ENCODE measurements around the gene RASSF5. TPM values are rescaled to one million over a fixed set of nuclear protein-coding genes. Genes with fewer than 3 reads are reported as not detected.
A peak's percentile ranks its signal among the peaks of the same experiment; 100 is the strongest.

RASSF5 gene
- total and polyA plus RNA-seq, 9 of the 15 experiments (the other 6 are each of a cell fraction or from before 2014, with no cell fraction given): 6.1 to 41.0 (median 25.2) TPM

GRCh38 chr1:206555473-206555935 is 48.2 kb downstream of the RASSF5 start (continued):
- TF ChIP-seq PKNOX1 (IDR thresholded peaks at IDR 0.05) (peak; percentile 65), RREB1 (CRISPR knock-in tag; IDR thresholded peaks at IDR 0.05) (peak; percentile 17; the same call in 1 of the 2 replicates), ARID1B (IDR thresholded peaks at IDR 0.05) (peak; percentile 53; the same call in 1 of the 2 replicates), ZNF197 (CRISPR knock-in tag; IDR thresholded peaks at IDR 0.05; ENCODE audit: low read depth) (no peak)

Measured in K562 (cell line).